SK-N-MC (cell line): Measurements from ENCODE around the gene EMILIN2.

Experiments
- EZH2 ChIP-seq: fragments of 200-600 bp; sonication (generic); IDR thresholded peaks from one replicate; pipeline ENCODE4 v1.6.1; 2017; ENCODE audit warnings: antibody characterized with exemption
- POLR2AphosphoS5 ChIP-seq: IDR thresholded peaks from 2 replicates; pipeline ENCODE4 v1.6.1; 2012; ENCODE audit warnings: mild to moderate bottlenecking, low read depth, low read length, borderline replicate concordance

DNA sequence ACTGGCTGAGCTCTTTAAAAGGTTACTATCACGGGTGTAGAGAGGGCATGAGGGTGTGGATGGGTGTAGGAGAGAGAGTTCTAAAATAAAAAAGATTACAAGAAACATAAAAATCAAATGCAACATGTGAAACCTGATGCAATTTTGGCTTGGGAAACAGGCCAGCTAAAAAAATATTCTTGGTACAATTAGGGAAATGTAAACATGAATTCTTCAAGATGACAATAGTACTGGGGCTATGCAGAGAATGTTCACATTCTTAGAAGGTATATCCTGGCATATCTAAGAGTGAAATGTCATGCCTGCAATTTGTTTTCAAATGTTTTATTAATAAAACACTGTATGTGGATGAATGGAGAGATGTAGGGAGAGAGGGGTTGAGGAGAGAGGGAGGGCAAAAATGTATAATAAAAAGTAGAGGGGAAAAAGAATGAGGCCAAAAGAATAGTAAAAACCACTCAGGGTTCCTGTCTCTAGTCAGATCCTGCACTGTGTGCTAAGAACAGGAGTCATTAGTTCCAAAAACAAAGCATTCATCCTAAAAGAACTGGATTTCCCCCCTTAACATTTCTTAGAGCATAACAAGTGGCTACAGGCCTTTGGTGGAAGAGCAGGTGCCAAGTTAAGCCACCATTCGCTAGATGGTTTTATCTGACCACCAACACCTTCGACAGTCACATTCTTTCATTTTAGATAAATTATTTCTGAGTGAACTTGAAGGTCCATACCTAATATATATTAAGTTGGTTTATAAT, 88.8 kb downstream of the EMILIN2 start:
- no peak for TF ChIP-seq EZH2
- TF ChIP-seq POLR2AphosphoS5 = no peak
